ENCODE data around the gene DAAM1. TPM values are rescaled to one million over a fixed set of nuclear protein-coding genes. Genes with fewer than 3 reads are reported as not detected.

DAAM1 gene
- total RNA-seq, 3 donors from 2014 or later (not counting 1 experiment from before 2014, with no cell fraction given) = 10.9 to 31.4 (median 12.6) TPM

DNA sequence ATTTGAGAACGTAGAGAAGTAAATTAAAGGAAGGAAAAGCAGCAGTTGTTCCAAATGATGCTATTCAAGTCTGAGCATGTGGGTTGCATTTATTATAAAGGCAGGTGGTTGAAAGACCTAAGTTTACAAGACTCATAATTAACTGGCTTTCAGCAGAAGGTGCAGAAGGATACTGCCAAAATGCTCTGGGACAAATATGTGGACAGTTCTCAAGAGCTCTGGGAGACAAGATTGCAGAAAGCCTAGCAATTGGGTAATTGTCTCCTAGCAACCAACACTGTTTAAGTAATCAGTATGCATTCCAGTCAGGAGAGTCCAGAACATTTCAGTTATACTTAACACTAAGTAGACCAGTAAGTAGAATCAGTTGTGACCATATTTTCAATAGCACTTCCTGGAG, 145.2 kb downstream of the DAAM1 start:
- DNase-seq (no peak), ATAC-seq (no peak)
- H3K4me3 ChIP-seq (ENCODE audit: low read length) = no peak overlapping the region
- Mint-ChIP-seq H3K4me3 (no peak overlapping the region), H3K9me3 (no peaks in the 10 kb centered on the region), H3K4me1 (no peaks in the 10 kb centered on the region), H3K27ac (no peak overlapping the region), H3K36me3 (peaks cover 19% of the 10 kb centered on the region), H3K27me3 (ENCODE audit: low read depth in 2 of 2) (no peaks in the 10 kb centered on the region)
- TF ChIP-seq, protein P1, sequence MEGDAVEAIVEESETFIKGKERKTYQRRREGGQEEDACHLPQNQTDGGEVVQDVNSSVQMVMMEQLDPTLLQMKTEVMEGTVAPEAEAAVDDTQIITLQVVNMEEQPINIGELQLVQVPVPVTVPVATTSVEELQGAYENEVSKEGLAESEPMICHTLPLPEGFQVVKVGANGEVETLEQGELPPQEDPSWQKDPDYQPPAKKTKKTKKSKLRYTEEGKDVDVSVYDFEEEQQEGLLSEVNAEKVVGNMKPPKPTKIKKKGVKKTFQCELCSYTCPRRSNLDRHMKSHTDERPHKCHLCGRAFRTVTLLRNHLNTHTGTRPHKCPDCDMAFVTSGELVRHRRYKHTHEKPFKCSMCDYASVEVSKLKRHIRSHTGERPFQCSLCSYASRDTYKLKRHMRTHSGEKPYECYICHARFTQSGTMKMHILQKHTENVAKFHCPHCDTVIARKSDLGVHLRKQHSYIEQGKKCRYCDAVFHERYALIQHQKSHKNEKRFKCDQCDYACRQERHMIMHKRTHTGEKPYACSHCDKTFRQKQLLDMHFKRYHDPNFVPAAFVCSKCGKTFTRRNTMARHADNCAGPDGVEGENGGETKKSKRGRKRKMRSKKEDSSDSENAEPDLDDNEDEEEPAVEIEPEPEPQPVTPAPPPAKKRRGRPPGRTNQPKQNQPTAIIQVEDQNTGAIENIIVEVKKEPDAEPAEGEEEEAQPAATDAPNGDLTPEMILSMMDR (IDR thresholded peaks at IDR 0.05) = no peak
- no peaks in the 10 kb centered on the region for H3K4me1 ChIP-seq (ENCODE audit: control insufficient read depth, insufficient read depth, low read length)
- no peak overlapping the region for H3K27ac ChIP-seq (ENCODE audit: low read length)
- no peaks in the 10 kb centered on the region for H3K9me3 ChIP-seq (ENCODE audit: control insufficient read depth, insufficient read depth, low read length)
- H3K36me3 ChIP-seq (ENCODE audit: control insufficient read depth, insufficient read depth, low read length) = peaks cover 6% of the 10 kb centered on the region
- WGBS (ENCODE audit: insufficient coverage) = 95% methylated on average over 1 of the region's 1 CpG
- no peaks in the 10 kb centered on the region for H3K27me3 ChIP-seq (ENCODE audit: control insufficient read depth, insufficient read depth, low read length)
- intact Hi-C loops (cut with micrococcal nuclease) = no loop called here

GRCh38 chr14:59334253-59334652, 145.8 kb downstream of the DAAM1 start:
- Mint-ChIP-seq H3K36me3 (peaks cover 19% of the 10 kb centered on the region), H3K4me3 (no peak overlapping the region), H3K27ac (no peak overlapping the region), H3K4me1 (no peaks in the 10 kb centered on the region), H3K9me3 (no peaks in the 10 kb centered on the region), H3K27me3 (ENCODE audit: low read depth in 2 of 2) (no peaks in the 10 kb centered on the region)
- intact Hi-C loops (cut with micrococcal nuclease) = no loop called here
- no peaks in the 10 kb centered on the region for H3K9me3 ChIP-seq (ENCODE audit: control insufficient read depth, insufficient read depth, low read length)
- WGBS (ENCODE audit: insufficient coverage) = 94% methylated on average over 2 of the region's 3 CpGs
- TF ChIP-seq, protein P1 (IDR thresholded peaks at IDR 0.05) = no peak
- H3K4me3 ChIP-seq (ENCODE audit: low read length) = no peak overlapping the region
- ATAC-seq (no peak), DNase-seq (no peak)
- no peaks in the 10 kb centered on the region for H3K4me1 ChIP-seq (ENCODE audit: control insufficient read depth, insufficient read depth, low read length)
- no peaks in the 10 kb centered on the region for H3K27me3 ChIP-seq (ENCODE audit: control insufficient read depth, insufficient read depth, low read length)
- peaks cover 6% of the 10 kb centered on the region for H3K36me3 ChIP-seq (ENCODE audit: control insufficient read depth, insufficient read depth, low read length)
- no peak overlapping the region for H3K27ac ChIP-seq (ENCODE audit: low read length)

DNA sequence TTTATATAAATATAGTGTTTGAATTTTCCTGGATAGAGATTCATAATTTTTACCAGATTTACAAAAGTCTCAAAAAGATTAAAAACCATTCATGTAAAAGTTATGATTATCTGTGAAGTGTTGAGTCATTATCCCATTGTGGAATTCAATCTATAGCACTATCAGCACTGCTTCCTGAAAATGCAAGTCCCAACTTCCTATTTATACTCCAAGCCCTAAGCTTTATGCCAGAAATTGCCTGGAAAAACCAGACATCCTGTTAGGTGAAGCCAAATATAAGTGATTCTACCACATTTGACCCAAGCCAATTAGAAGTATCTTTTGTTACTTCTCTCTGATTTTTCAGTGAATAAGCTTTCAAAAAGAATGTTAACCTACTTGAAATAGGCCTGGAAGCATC, 147.6 kb downstream of the DAAM1 start:
- H3K4me3 Mint-ChIP-seq = no peak overlapping the region
- no peaks in the 10 kb centered on the region for H3K27me3 Mint-ChIP-seq (ENCODE audit: low read depth in 2 of 2)
- no peak overlapping the region for H3K27ac Mint-ChIP-seq
- no peak overlapping the region for H3K4me3 ChIP-seq (ENCODE audit: low read length)
- H3K9me3 Mint-ChIP-seq = no peaks in the 10 kb centered on the region
- peaks cover 18% of the 10 kb centered on the region for H3K36me3 Mint-ChIP-seq
- H3K36me3 ChIP-seq (ENCODE audit: control insufficient read depth, insufficient read depth, low read length) = peaks cover 13% of the 10 kb centered on the region
- TF ChIP-seq, protein P1 (IDR thresholded peaks at IDR 0.05) = no peak
- no peaks in the 10 kb centered on the region for H3K9me3 ChIP-seq (ENCODE audit: control insufficient read depth, insufficient read depth, low read length)
- no peaks in the 10 kb centered on the region for H3K27me3 ChIP-seq (ENCODE audit: control insufficient read depth, insufficient read depth, low read length)
- DNase-seq (no peak), ATAC-seq (no peak)
- H3K4me1 Mint-ChIP-seq = no peaks in the 10 kb centered on the region
- intact Hi-C loops (cut with micrococcal nuclease) = no loop called here
- no peak overlapping the region for H3K27ac ChIP-seq (ENCODE audit: low read length)
- H3K4me1 ChIP-seq (ENCODE audit: control insufficient read depth, insufficient read depth, low read length) = no peaks in the 10 kb centered on the region

DNA sequence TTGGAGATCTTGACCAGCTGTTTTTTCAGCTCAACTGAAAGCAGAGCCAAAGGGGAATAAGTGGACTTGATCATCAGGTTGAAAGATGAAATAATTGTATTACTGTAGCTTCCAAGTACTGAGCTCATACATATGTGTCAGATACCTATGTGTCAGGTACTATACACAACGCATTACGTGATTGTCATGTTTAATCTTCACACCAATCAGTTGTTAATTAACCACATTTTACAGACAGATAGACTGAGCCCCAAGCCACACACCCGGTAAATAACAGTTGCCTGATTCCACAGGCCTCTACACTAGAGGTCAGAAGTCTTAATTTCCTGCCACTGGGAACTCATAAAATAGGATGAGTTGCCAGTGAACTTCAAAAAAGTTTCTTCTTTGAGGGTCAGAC, 148.2 kb downstream of the DAAM1 start:
- Histone ChIP-seq H3K4me3 (ENCODE audit: low read length) (no peak overlapping the region), H3K4me1 (ENCODE audit: control insufficient read depth, insufficient read depth, low read length) (no peaks in the 10 kb centered on the region), H3K36me3 (ENCODE audit: control insufficient read depth, insufficient read depth, low read length) (peaks cover 9% of the 10 kb centered on the region), H3K27ac (ENCODE audit: low read length) (no peak overlapping the region), H3K27me3 (ENCODE audit: control insufficient read depth, insufficient read depth, low read length) (no peaks in the 10 kb centered on the region), H3K9me3 (ENCODE audit: control insufficient read depth, insufficient read depth, low read length) (no peaks in the 10 kb centered on the region)
- DNase-seq (no peak), ATAC-seq (no peak)
- WGBS (ENCODE audit: insufficient coverage) = 69% methylated on average over 3 of the region's 3 CpGs
- no peaks in the 10 kb centered on the region for H3K27me3 Mint-ChIP-seq (ENCODE audit: low read depth in 2 of 2)
- H3K27ac Mint-ChIP-seq = no peak overlapping the region
- no peak overlapping the region for H3K4me3 Mint-ChIP-seq
- peaks cover 18% of the 10 kb centered on the region for H3K36me3 Mint-ChIP-seq
- no peaks in the 10 kb centered on the region for H3K4me1 Mint-ChIP-seq
- no peaks in the 10 kb centered on the region for H3K9me3 Mint-ChIP-seq
- TF ChIP-seq, protein P1 (IDR thresholded peaks at IDR 0.05) = no peak
- intact Hi-C loops (cut with micrococcal nuclease) = no loop called here

Data from natural killer cell (primary cell).